Fibroblast of lung (primary cell): ENCODE measurements around the gene LSM14B.

ENCODE experiments used
- EZH2 ChIP-seq: IDR thresholded peaks from 2 replicates; pipeline ENCODE4 v1.5.1; 2012; ENCODE audit warnings: low read length, control low read depth, mild to moderate bottlenecking; ENCODE audit errors: missing control alignments
- TF ChIP-seq, protein P1 (sequence below), 2 donors: IDR thresholded peaks in 1 of 2; conservative IDR thresholded peaks in 1 of 2; 1 replicate in 1 of 2; 2 replicates in 1 of 2; pipeline ENCODE4 v1.5.1; 2011 to 2012; ENCODE audit warnings: low read length in 2 of 2, control low read depth in 1 of 2, inconsistent platforms in 1 of 2, low read depth in 1 of 2, mild to moderate bottlenecking in 1 of 2

- TF ChIP-seq, protein P1, sequence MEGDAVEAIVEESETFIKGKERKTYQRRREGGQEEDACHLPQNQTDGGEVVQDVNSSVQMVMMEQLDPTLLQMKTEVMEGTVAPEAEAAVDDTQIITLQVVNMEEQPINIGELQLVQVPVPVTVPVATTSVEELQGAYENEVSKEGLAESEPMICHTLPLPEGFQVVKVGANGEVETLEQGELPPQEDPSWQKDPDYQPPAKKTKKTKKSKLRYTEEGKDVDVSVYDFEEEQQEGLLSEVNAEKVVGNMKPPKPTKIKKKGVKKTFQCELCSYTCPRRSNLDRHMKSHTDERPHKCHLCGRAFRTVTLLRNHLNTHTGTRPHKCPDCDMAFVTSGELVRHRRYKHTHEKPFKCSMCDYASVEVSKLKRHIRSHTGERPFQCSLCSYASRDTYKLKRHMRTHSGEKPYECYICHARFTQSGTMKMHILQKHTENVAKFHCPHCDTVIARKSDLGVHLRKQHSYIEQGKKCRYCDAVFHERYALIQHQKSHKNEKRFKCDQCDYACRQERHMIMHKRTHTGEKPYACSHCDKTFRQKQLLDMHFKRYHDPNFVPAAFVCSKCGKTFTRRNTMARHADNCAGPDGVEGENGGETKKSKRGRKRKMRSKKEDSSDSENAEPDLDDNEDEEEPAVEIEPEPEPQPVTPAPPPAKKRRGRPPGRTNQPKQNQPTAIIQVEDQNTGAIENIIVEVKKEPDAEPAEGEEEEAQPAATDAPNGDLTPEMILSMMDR (conservative IDR thresholded peaks at IDR 0.05 in 1 of 2, IDR thresholded peaks at IDR 0.05 in 1 of 2; ENCODE audit: low read depth in 1 of 2, low read length in 2 of 2): no peak
- TF ChIP-seq EZH2: no peak
Measured at GRCh38 chr20:62132421-62132820, 10.1 kb downstream of the LSM14B start.
